HepG2 (cell line): ENCODE measurements around the gene PKLR. TPM values are rescaled to one million over a fixed set of nuclear protein-coding genes. Genes with fewer than 3 reads are reported as not detected.
A peak's percentile ranks its signal among the peaks of the same experiment; 100 is the strongest.

ENCODE experiments used
- ARNT2 ChIP-seq: sonication (generic); formaldehyde crosslinking; IDR thresholded peaks from 2 replicates; pipeline ENCODE4 v1.8.0; 2022; ENCODE audit warnings: mild to moderate bottlenecking, low read depth, missing genetic modification reagents, moderate library complexity
- ATRX ChIP-seq: sonication (generic); formaldehyde crosslinking; IDR thresholded peaks from 2 replicates; pipeline ENCODE4 v1.4.0; 2020; ENCODE audit warnings: missing genetic modification reagents, borderline replicate concordance
- BCL3 ChIP-seq: sonication (generic); formaldehyde crosslinking; IDR thresholded peaks from 2 replicates; pipeline ENCODE4 v1.5.1; 2020; ENCODE audit warnings: mild to moderate bottlenecking, missing genetic modification reagents, moderate library complexity
- BHLHE40 ChIP-seq: IDR thresholded peaks from 2 replicates; pipeline ENCODE4 v1.6.1; 2011; ENCODE audit warnings: low read length, improper control_type of control experiment
- CREM ChIP-seq, 2 experiments: sonication (generic) in 1 of 2; formaldehyde crosslinking in 1 of 2; IDR thresholded peaks; 2 replicates each; pipeline versions ENCODE4 v1.4.0 to v1.6.1; 2016 to 2020; ENCODE audit warnings: antibody characterized with exemption in 1 of 2, mild to moderate bottlenecking in 1 of 2, missing genetic modification reagents in 1 of 2
- DMAP1 ChIP-seq: IDR thresholded peaks from 2 replicates; pipeline ENCODE4 v1.6.1; 2016
- EHMT2 ChIP-seq: fragments of 200-600 bp; sonication (generic); IDR thresholded peaks from 2 replicates; pipeline ENCODE4 v1.7.0; 2017; ENCODE audit warnings: antibody characterized with exemption, low read depth, low read length, borderline replicate concordance
- FOXC1 ChIP-seq: sonication (generic); formaldehyde crosslinking; IDR thresholded peaks from 2 replicates; pipeline ENCODE4 v1.8.0; 2022; ENCODE audit warnings: mild to moderate bottlenecking, missing genetic modification reagents, borderline replicate concordance
- HCFC1 ChIP-seq: fragments of 150-350 bp; IDR thresholded peaks from 2 replicates; pipeline ENCODE4 v1.6.1; 2014; ENCODE audit warnings: low read depth, low read length
- HNF4A ChIP-seq: sonication (generic); formaldehyde crosslinking; IDR thresholded peaks from 2 replicates; pipeline ENCODE4 v1.4.0; 2020; ENCODE audit warnings: missing genetic modification reagents
- KDM3A ChIP-seq: IDR thresholded peaks from 2 replicates; pipeline ENCODE4 v1.6.1; 2018; ENCODE audit warnings: low read depth, missing compliant biosample characterization
- MAZ ChIP-seq, 2 experiments: sonication (generic) in 1 of 2; formaldehyde crosslinking in 1 of 2; IDR thresholded peaks; 2 replicates each; pipeline versions ENCODE4 v1.5.0 to v1.6.1; 2012 to 2020; ENCODE audit warnings: low read depth in 2 of 2, mild to moderate bottlenecking in 2 of 2, borderline replicate concordance in 1 of 2, improper control_type of control experiment in 1 of 2, low read length in 1 of 2, missing genetic modification reagents in 1 of 2, moderate library complexity in 1 of 2
- NBN ChIP-seq: fragments of 450-650 bp; conservative IDR thresholded peaks from 2 replicates; pipeline ENCODE4 v1.6.1; 2017
- NCOA2 ChIP-seq: sonication (generic); formaldehyde crosslinking; IDR thresholded peaks from 2 replicates; pipeline ENCODE4 v1.8.0; 2022; ENCODE audit warnings: inconsistent platforms
- NFE2 ChIP-seq: sonication (generic); formaldehyde crosslinking; IDR thresholded peaks from 2 replicates; pipeline ENCODE4 v1.4.0; 2020; ENCODE audit warnings: missing genetic modification reagents
- PAWR ChIP-seq: sonication (generic); formaldehyde crosslinking; IDR thresholded peaks from 2 replicates; pipeline ENCODE4 v1.4.0; 2020; ENCODE audit warnings: missing genetic modification reagents, mild to moderate bottlenecking, borderline replicate concordance
- RFX5 ChIP-seq: IDR thresholded peaks from 2 replicates; pipeline ENCODE4 v1.6.1; 2011; ENCODE audit warnings: low read depth, low read length, improper control_type of control experiment
- RXRB ChIP-seq: IDR thresholded peaks from 2 replicates; pipeline ENCODE4 v1.6.1; 2016; ENCODE audit warnings: borderline replicate concordance, missing genetic modification reagents, missing compliant biosample characterization
- SIX4 ChIP-seq: sonication (generic); formaldehyde crosslinking; IDR thresholded peaks from 2 replicates; pipeline ENCODE4 v1.4.0; 2020; ENCODE audit warnings: missing genetic modification reagents
- ZMAT5 ChIP-seq: sonication (generic); formaldehyde crosslinking; IDR thresholded peaks from 2 replicates; pipeline ENCODE4 v1.5.0; 2020; ENCODE audit warnings: mild to moderate bottlenecking, low read depth, missing genetic modification reagents, borderline replicate concordance
- ZNF143 ChIP-seq: sonication (generic); formaldehyde crosslinking; IDR thresholded peaks from 2 replicates; pipeline ENCODE4 v1.4.0; 2020; ENCODE audit warnings: missing genetic modification reagents
- ZNF563 ChIP-seq: sonication (generic); formaldehyde crosslinking; IDR thresholded peaks from 2 replicates; pipeline ENCODE4 v1.8.0; 2022; ENCODE audit warnings: mild to moderate bottlenecking, moderate library complexity, missing genetic modification reagents
- ZNF572 ChIP-seq: sonication (generic); formaldehyde crosslinking; IDR thresholded peaks from 2 replicates; pipeline ENCODE4 v1.5.1; 2020; ENCODE audit warnings: mild to moderate bottlenecking, missing genetic modification reagents
- ZNF773 ChIP-seq: sonication (generic); formaldehyde crosslinking; IDR thresholded peaks from 2 replicates; pipeline ENCODE4 v1.4.0; 2020; ENCODE audit warnings: missing genetic modification reagents, borderline replicate concordance
- ZSCAN21 ChIP-seq: sonication (generic); formaldehyde crosslinking; IDR thresholded peaks from 2 replicates; pipeline ENCODE4 v1.8.0; 2022; ENCODE audit warnings: mild to moderate bottlenecking, missing genetic modification reagents, moderate library complexity, borderline replicate concordance
- polyA plus RNA-seq, 8 experiments: library from polyadenylated mRNA; depleted of rRNA in 3 of 8; stranded (reverse) in 7 of 8; unstranded in 1 of 8; fragments of >200 nt; fragmentation: Illumina TruSeq in 4 of 8; extraction: Trizol in 4 of 8; gene quantifications; 2 replicates each; pipeline versions ENCODE4 v1.2.1 to v1.2.3, GENCODE V29; 2011 to 2016; ENCODE audit warnings: low read depth in 4 of 8, missing spikeins in 1 of 8, mixed read lengths in 1 of 8; ENCODE audit not compliant: insufficient read depth in 1 of 8
- total RNA-seq, 5 experiments: library from RNA; depleted of rRNA; stranded (reverse); fragments of >200 nt; fragmentation: Illumina TruSeq; extraction: Trizol; gene quantifications; 2 replicates each; pipeline ENCODE4 v1.2.3, GENCODE V29; 2016; ENCODE audit warnings: low read depth in 1 of 5
- TF ChIP-seq, protein P1 (sequence below): sonication (generic); formaldehyde crosslinking; IDR thresholded peaks from 2 replicates; pipeline ENCODE4 v1.4.0; 2020; ENCODE audit warnings: mild to moderate bottlenecking, low read depth, missing genetic modification reagents
- TF ChIP-seq, protein P2 (sequence below): sonication (generic); formaldehyde crosslinking; IDR thresholded peaks from 2 replicates; pipeline ENCODE4 v1.4.0; 2020; ENCODE audit warnings: missing genetic modification reagents
- TF ChIP-seq, protein P3 (sequence below): sonication (generic); formaldehyde crosslinking; IDR thresholded peaks from 2 replicates; pipeline ENCODE4 v1.4.0; 2020; ENCODE audit warnings: missing genetic modification reagents

The PKLR gene
- total and polyA plus RNA-seq, 2 of the 13 experiments (the other 11 are each of a cell fraction or from before 2014, with no cell fraction given) = 10.3 to 29.3 TPM

- TF ChIP-seq ZNF773 (CRISPR knock-in tag) (no peak), HNF4A (peak; percentile 87), BHLHE40 (no peak), HCFC1 (no peak), BCL3 (CRISPR knock-in tag) (no peak), EHMT2 (no peak), RFX5 (no peak), NCOA2 (CRISPR knock-in tag) (peak; percentile 17; the same call in 1 of the 2 replicates), FOXC1 (CRISPR knock-in tag) (no peak), ZNF563 (CRISPR knock-in tag) (no peak), ATRX (no peak), ZNF143 (CRISPR knock-in tag) (no peak), CREM (IDR thresholded peaks at IDR 0.05) (peak; percentile 44; the same call in 1 of the 2 replicates), CREM (CRISPR knock-in tag; IDR thresholded peaks at IDR 0.05) (no peak), ZMAT5 (CRISPR knock-in tag) (no peak), RXRB (CRISPR knock-in tag) (peak; percentile 81), DMAP1 (CRISPR knock-in tag) (no peak; the same call in 1 of the 2 replicates), ZNF572 (CRISPR knock-in tag) (no peak), KDM3A (CRISPR knock-in tag) (no peak), PAWR (no peak), NBN (no peak), MAZ (IDR thresholded peaks at IDR 0.05; ENCODE audit: borderline replicate concordance, low read depth, low read length) (no peak), MAZ (CRISPR knock-in tag; IDR thresholded peaks at IDR 0.05; ENCODE audit: low read depth) (0 out of 2 replicates have a peak, but pooled peaks have one; percentile 57), SIX4 (no peak), ZSCAN21 (CRISPR knock-in tag) (no peak), NFE2 (CRISPR knock-in tag) (no peak), ARNT2 (CRISPR knock-in tag) (no peak)
- TF ChIP-seq, protein P1, sequence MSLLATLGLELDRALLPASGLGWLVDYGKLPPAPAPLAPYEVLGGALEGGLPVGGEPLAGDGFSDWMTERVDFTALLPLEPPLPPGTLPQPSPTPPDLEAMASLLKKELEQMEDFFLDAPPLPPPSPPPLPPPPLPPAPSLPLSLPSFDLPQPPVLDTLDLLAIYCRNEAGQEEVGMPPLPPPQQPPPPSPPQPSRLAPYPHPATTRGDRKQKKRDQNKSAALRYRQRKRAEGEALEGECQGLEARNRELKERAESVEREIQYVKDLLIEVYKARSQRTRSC (CRISPR knock-in tag) = no peak
- TF ChIP-seq, protein P2, sequence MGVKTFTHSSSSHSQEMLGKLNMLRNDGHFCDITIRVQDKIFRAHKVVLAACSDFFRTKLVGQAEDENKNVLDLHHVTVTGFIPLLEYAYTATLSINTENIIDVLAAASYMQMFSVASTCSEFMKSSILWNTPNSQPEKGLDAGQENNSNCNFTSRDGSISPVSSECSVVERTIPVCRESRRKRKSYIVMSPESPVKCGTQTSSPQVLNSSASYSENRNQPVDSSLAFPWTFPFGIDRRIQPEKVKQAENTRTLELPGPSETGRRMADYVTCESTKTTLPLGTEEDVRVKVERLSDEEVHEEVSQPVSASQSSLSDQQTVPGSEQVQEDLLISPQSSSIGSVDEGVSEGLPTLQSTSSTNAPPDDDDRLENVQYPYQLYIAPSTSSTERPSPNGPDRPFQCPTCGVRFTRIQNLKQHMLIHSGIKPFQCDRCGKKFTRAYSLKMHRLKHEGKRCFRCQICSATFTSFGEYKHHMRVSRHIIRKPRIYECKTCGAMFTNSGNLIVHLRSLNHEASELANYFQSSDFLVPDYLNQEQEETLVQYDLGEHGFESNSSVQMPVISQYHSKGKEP (CRISPR knock-in tag) = no peak
- TF ChIP-seq, protein P3, sequence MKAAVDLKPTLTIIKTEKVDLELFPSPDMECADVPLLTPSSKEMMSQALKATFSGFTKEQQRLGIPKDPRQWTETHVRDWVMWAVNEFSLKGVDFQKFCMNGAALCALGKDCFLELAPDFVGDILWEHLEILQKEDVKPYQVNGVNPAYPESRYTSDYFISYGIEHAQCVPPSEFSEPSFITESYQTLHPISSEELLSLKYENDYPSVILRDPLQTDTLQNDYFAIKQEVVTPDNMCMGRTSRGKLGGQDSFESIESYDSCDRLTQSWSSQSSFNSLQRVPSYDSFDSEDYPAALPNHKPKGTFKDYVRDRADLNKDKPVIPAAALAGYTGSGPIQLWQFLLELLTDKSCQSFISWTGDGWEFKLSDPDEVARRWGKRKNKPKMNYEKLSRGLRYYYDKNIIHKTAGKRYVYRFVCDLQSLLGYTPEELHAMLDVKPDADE (CRISPR knock-in tag) = no peak
Measured at GRCh38 chr1:155286544-155286943, 14.7 kb downstream of the PKLR start (continued).
